ENCODE data around the gene TRMT61B. TPM values are rescaled to one million over a fixed set of nuclear protein-coding genes. Genes with fewer than 3 reads are reported as not detected.

The TRMT61B gene
- total RNA-seq, 2 donors from 2014 or later: 7.0 to 16.2 TPM

DNA sequence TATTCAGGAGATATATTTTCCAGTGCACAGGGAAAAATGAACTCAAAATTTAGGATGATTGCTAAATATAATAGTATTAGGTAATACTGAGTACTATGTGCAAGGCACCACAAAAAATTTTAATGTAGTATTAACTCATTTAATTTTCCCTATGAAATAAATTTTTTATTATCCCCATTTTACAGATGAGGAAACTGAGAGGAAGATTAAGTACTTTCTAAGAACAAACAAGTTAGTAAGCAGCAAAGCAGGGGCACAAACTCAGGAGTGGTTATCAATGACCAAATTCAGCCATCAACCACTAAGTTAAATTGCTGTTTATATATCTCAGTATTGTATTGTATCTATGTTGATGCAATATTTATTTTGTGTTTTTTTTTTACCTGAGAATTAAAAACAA lies 45.2 kb downstream of the TRMT61B start:
- Histone ChIP-seq H3K4me3 (no peak overlapping the region), H3K27me3 (no peaks in the 10 kb centered on the region), H3K4me1 (peaks cover 0 to 4% of the 10 kb centered on the region in 2 donors), H3K27ac (no peak overlapping the region), H3K9me3 (no peaks in the 10 kb centered on the region), H3K36me3 (no peaks in the 10 kb centered on the region)
- TF ChIP-seq, protein P1, sequence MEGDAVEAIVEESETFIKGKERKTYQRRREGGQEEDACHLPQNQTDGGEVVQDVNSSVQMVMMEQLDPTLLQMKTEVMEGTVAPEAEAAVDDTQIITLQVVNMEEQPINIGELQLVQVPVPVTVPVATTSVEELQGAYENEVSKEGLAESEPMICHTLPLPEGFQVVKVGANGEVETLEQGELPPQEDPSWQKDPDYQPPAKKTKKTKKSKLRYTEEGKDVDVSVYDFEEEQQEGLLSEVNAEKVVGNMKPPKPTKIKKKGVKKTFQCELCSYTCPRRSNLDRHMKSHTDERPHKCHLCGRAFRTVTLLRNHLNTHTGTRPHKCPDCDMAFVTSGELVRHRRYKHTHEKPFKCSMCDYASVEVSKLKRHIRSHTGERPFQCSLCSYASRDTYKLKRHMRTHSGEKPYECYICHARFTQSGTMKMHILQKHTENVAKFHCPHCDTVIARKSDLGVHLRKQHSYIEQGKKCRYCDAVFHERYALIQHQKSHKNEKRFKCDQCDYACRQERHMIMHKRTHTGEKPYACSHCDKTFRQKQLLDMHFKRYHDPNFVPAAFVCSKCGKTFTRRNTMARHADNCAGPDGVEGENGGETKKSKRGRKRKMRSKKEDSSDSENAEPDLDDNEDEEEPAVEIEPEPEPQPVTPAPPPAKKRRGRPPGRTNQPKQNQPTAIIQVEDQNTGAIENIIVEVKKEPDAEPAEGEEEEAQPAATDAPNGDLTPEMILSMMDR (IDR thresholded peaks at IDR 0.05): no peak
- no peak for DNase-seq (ENCODE audit: low spot score)

DNA sequence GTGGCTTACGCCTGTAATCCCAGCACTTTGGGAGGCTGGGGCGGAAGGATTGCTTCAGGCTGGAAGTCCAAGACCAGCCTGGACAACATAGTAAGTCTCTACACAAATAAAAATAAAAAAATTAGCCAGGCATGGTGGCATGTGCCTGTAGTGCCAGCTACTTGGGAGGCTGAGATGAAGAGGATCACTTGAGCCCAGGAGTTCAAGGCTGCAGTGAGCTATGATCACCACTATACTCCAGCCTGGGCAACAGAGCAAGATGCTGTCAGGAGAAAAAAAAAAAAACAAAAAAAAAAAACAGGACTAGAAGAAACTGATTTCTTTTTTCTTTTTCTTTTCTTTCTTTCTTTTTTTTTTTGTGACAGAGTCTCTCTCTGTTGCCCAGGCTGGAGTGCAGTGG lies 45.9 kb downstream of the TRMT61B start:
- Histone ChIP-seq H3K4me3 (no peak overlapping the region), H3K9me3 (no peaks in the 10 kb centered on the region), H3K27ac (no peak overlapping the region), H3K4me1 (peaks cover 0 to 4% of the 10 kb centered on the region in 2 donors), H3K27me3 (no peaks in the 10 kb centered on the region), H3K36me3 (no peaks in the 10 kb centered on the region)
- no peak for DNase-seq (ENCODE audit: low spot score)
- TF ChIP-seq, protein P1 (IDR thresholded peaks at IDR 0.05): no peak

DNA sequence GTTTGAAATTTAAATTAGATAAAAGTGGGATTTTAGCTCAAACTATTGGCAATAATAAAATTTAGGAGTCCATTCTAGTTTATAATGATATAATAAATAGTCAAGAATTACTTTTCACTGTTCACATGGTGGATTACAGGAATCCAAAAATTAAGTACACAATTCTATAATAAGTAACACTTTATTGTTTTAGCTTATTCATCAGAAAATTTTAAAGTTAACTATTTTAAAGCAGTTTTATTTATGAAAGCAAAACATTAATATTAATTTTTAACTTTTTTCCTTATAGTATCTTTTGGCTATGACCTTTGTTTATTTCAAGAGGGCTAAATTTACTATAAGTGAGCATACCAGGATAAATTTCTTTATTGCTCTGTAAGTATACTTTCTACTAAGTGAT lies 48.1 kb downstream of the TRMT61B start:
- Histone ChIP-seq H3K4me1 (peaks cover 0 to 4% of the 10 kb centered on the region in 2 donors), H3K27ac (no peak overlapping the region), H3K9me3 (no peaks in the 10 kb centered on the region), H3K4me3 (no peak overlapping the region), H3K36me3 (no peaks in the 10 kb centered on the region), H3K27me3 (no peaks in the 10 kb centered on the region)
- no peak for DNase-seq (ENCODE audit: low spot score)
- TF ChIP-seq, protein P1 (IDR thresholded peaks at IDR 0.05): no peak

DNA sequence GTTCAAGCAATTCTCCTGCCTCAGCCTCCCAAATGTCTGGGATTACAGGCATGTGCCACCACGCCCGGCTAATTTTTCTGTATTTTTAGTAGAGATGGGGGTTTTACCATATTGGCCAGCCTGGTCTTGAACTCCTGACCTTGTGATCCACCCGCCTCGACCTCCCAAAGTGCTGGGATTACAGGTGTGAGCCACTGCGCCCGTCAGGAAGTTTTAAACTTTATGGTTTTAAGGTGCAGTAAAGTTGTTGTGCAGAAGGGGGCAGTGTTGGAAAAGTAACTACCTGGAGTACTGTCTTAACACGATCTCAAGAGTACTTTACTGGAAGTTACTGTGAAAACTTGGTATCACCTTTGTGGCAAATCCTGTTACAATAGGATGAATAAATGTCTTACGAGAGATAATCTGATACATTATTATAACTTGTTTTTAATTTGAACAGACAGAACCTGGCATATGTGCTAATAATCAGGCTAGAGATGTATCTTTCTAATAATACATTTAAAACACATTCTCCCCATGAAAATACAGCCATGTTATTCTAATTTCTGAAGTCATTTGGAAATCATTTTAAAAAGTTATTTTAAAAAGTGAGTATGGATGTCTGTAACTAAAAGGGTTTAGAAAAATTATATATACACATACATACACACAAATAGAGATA lies 48.7 kb downstream of the TRMT61B start:
- TF ChIP-seq, protein P1 (IDR thresholded peaks at IDR 0.05): peak; percentile 33 to 75
- H3K27ac ChIP-seq: no peak overlapping the region
- no peak overlapping the region for H3K4me3 ChIP-seq
- H3K4me1 ChIP-seq: peaks cover 0 to 4% of the 10 kb centered on the region in 2 donors
- no peak for DNase-seq (ENCODE audit: low spot score)
- no peaks in the 10 kb centered on the region for H3K36me3 ChIP-seq
- H3K9me3 ChIP-seq: no peaks in the 10 kb centered on the region
- H3K27me3 ChIP-seq: no peaks in the 10 kb centered on the region

DNA sequence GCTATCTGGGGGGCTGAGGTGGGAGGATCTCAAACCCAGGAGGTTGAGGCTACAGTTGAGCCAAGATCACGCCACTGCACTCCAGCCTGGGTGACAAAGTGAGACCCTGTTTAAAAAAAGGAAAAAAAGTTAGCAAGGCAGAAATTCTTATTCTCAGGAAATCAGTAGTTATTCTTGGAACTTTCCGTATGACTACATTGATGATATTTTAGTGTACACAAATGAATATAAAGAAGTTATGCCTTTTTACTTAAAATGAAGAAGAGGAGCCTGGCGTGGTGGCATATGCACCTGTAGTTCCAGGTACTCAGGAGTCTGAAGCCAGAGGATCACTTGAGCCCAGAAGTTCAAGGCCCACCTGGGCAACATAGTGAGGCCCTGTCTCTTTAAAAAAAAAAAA lies 52.1 kb downstream of the TRMT61B start:
- TF ChIP-seq, protein P1 (IDR thresholded peaks at IDR 0.05): no peak

More for the DNA sequence above, 52.1 kb downstream of the TRMT61B start:
- no peaks in the 10 kb centered on the region for H3K9me3 ChIP-seq
- H3K4me3 ChIP-seq: no peak overlapping the region
- H3K27me3 ChIP-seq: no peaks in the 10 kb centered on the region
- peaks cover 0 to 4% of the 10 kb centered on the region in 2 donors for H3K4me1 ChIP-seq
- H3K27ac ChIP-seq: no peak overlapping the region
- DNase-seq (ENCODE audit: low spot score): no peak
- no peaks in the 10 kb centered on the region for H3K36me3 ChIP-seq

Measured in right atrium auricular region (tissue), 2 donors.